GM23338 (cell line): ENCODE results near the gene RFC2.
"Not testable (repeated sequence)": the region's sequence is repeated elsewhere in the genome, so short reads cannot be mapped to it uniquely, and the experiment has no call there.

ENCODE experiments used
- CREB1 ChIP-seq: fragments of 250-450 bp; sonication (Bioruptor Pico); IDR thresholded peaks from 2 replicates; pipeline ENCODE4 v1.5.0; 2020; ENCODE audit warnings: low read depth, mild to moderate bottlenecking, moderate library complexity
- CTCF ChIP-seq, 2 experiments: fragments of 200-600 bp in 1 of 2; sonication (generic) in 1 of 2; conservative IDR thresholded peaks; 2 replicates each; pipeline versions ENCODE4 v1.5.1 to v1.6.1; 2016 to 2017; ENCODE audit warnings: antibody characterized with exemption in 2 of 2, low read depth in 2 of 2, mild to moderate bottlenecking in 2 of 2, moderate library complexity in 1 of 2
- ETS1 ChIP-seq: IDR thresholded peaks from 2 replicates; pipeline ENCODE4 v1.6.1; 2016; ENCODE audit warnings: antibody characterized with exemption
- EZH2 ChIP-seq: fragments of 200-600 bp; sonication (generic); IDR thresholded peaks from one replicate; pipeline ENCODE4 v1.8.0; 2017; ENCODE audit warnings: antibody characterized with exemption, mild to moderate bottlenecking, low read depth; ENCODE audit not compliant: unreplicated experiment
- EZH2phosphoT487 ChIP-seq: fragments of 200-600 bp; sonication (generic); IDR thresholded peaks from one replicate; pipeline ENCODE4 v1.8.1; 2018; ENCODE audit warnings: antibody characterized with exemption; ENCODE audit not compliant: unreplicated experiment
- JUNB ChIP-seq: IDR thresholded peaks from one replicate; pipeline ENCODE4 v1.6.1; 2016; ENCODE audit warnings: antibody characterized with exemption; ENCODE audit not compliant: unreplicated experiment
- POLR2AphosphoS5 ChIP-seq: IDR thresholded peaks from 2 replicates; pipeline ENCODE4 v1.6.1; 2016; ENCODE audit warnings: antibody characterized with exemption, low read depth
- REST ChIP-seq: IDR thresholded peaks from one replicate; pipeline ENCODE4 v1.6.1; 2018; ENCODE audit warnings: antibody characterized with exemption; ENCODE audit not compliant: unreplicated experiment
- ZNF114 ChIP-seq: fragments of 250-450 bp; sonication (Bioruptor Pico); IDR thresholded peaks from 2 replicates; pipeline ENCODE4 v1.5.0; 2020; ENCODE audit warnings: mild to moderate bottlenecking, moderate library complexity
- ZNF331 ChIP-seq: fragments of 250-450 bp; sonication (Bioruptor Pico); IDR thresholded peaks from 2 replicates; pipeline ENCODE4 v1.5.0; 2020; ENCODE audit warnings: low read depth, mild to moderate bottlenecking, moderate library complexity
- ZNF462 ChIP-seq: fragments of 250-450 bp; sonication (Bioruptor Pico); IDR thresholded peaks from 2 replicates; pipeline ENCODE4 v1.5.0; 2020; ENCODE audit warnings: mild to moderate bottlenecking, moderate library complexity

GRCh38 chr7:74255461-74255860 lies 1.3 kb upstream of the RFC2 start:
- TF ChIP-seq EZH2; CTCF (conservative IDR thresholded peaks at IDR 0.05; ENCODE audit: low read depth in 2 of 2); JUNB; CREB1 (CRISPR knock-in tag); REST; EZH2phosphoT487; POLR2AphosphoS5; ZNF114; ZNF331; ZNF462 (CRISPR knock-in tag); ETS1: not testable (repeated sequence)
